ENCODE data around the gene GOLGA8S. TPM values are rescaled to one million over a fixed set of nuclear protein-coding genes. Genes with fewer than 3 reads are reported as not detected.
"Not testable (repeated sequence)": the region's sequence is repeated elsewhere in the genome, so short reads cannot be mapped to it uniquely, and the experiment has no call there.

Gene GOLGA8S, protein sequence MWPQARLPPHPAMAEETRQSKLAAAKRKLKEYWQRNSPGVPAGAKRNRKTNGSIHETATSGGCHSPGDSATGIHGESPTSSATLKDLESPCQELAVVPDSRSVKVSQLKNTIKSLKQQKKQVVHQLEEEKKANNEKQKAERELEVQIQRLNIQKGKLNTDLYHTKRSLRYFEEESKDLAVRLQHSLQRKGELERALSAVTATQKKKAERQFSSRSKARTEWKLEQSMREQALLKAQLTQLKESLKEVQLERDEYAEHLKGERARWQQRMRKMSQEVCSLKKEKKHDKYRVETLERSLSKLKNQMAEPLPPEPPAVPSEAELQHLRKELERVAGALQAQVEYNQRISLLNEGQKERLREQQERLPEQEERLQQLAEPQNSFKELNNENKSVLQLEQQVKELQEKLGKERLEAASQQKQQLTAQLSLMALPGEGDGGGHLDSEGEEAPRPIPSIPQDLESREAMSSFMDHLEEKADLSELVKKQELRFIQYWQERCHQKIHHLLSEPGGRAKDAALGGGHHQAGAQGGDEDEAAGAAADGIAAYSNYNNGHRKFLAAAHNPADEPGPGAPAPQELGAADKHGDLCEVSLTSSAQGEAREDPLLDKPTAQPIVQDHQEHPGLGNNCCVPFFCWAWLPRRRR
- total RNA-seq (2014; rRNA removed; shearing (Covaris generic)) (not detected in 2 replicates), polyA plus RNA-seq (2016; fragmentation: Nextera tagmentation; extraction: Ambion mirVana) (0.05 TPM in 1 of 2 replicates, not detected in the other)
- long read RNA-seq: 0 reads

DNA sequence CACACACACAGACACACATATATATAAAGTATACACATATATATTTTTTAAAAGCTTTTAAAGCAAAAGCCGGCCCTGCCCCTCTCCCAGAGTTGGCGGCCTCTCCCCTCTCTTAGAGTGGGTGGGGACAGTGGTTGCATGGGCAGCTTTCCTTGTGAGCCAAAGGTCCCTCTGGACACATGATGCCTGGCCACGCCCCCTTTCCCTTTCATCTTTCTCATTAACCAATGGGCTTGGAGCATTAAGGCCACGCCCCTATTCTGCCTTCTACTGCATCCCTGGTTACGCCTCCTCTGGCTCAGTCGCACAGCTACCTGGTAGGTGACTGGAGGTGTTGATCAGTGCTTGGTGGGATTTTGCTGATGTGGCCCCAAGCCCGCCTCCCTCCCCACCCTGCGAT lies at the start of gene GOLGA8S:
Gene GOLGA8S, plus strand, starts transcription at position 301 of the 400 bp plus-strand sequence. Its CDS starts 62 bp downstream, at position 363.
- H2AFZ ChIP-seq; H3K79me2 ChIP-seq (replicated peaks; ENCODE audit: insufficient read depth); H3K4me3 Mint-ChIP-seq; H3K36me3 ChIP-seq (ENCODE audit: insufficient read depth); H3K27ac ChIP-seq (ENCODE audit: low read depth); H3K9me3 Mint-ChIP-seq; H3K4me1 ChIP-seq (ENCODE audit: insufficient read depth); H4K20me1 ChIP-seq (replicated peaks; ENCODE audit: insufficient read depth); H3K4me2 ChIP-seq; H3K27me3 Mint-ChIP-seq (ENCODE audit: insufficient read depth, low read depth, poor library complexity); H3K9me2 ChIP-seq (ENCODE audit: insufficient read depth); ATAC-seq; H3K27ac Mint-ChIP-seq; DNase-seq (ENCODE audit: low spot score); H3F3A ChIP-seq (replicated peaks; ENCODE audit: low read depth); H3K4me3 ChIP-seq; H3K36me3 Mint-ChIP-seq (ENCODE audit: low read depth); H3K27me3 ChIP-seq (ENCODE audit: insufficient read depth); H3K4me1 Mint-ChIP-seq: not testable (repeated sequence)

DNA sequence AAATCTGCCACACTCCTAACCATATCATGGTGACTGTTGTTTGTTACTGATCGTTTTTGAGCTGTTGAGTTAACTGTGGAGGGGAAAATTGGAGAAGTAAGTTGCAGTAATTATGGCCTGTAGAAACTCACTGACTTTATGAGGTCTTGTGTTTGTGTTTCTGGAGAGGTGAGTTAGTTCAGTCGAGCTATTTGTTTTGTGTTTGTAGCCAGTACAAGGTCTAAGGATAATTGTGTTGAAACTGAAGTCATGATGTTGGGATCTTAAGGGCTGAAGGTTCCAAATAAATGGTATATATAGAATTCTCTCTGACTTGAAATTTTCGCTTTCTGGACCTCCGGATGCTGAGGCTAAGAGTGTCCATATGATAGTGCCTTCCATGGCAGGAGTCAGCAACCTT lies 49.7 kb upstream of the GOLGA8S start:
- not testable (repeated sequence) for ATAC-seq; H3K27ac Mint-ChIP-seq; H3K4me1 ChIP-seq (ENCODE audit: insufficient read depth); DNase-seq (ENCODE audit: low spot score); H4K20me1 ChIP-seq (replicated peaks; ENCODE audit: insufficient read depth); H3K9me3 Mint-ChIP-seq; H3F3A ChIP-seq (replicated peaks; ENCODE audit: low read depth); H3K27me3 Mint-ChIP-seq (ENCODE audit: insufficient read depth, low read depth, poor library complexity); H3K27me3 ChIP-seq (ENCODE audit: insufficient read depth); H3K27ac ChIP-seq (ENCODE audit: low read depth); H3K9me2 ChIP-seq (ENCODE audit: insufficient read depth); H2AFZ ChIP-seq
- H3K4me3 ChIP-seq: peak overlapping the region; percentile 76
- peaks cover 12% of the 10 kb centered on the region; the same call in 2 of the 3 replicates for H3K4me1 Mint-ChIP-seq
- peak overlapping the region; percentile 93 for H3K4me3 Mint-ChIP-seq
- H3K79me2 ChIP-seq (replicated peaks; ENCODE audit: insufficient read depth): peaks cover 33% of the 10 kb centered on the region
- H3K36me3 ChIP-seq (ENCODE audit: insufficient read depth): peaks cover 15% of the 10 kb centered on the region; the same call in 1 of the 2 replicates
- peaks cover 33% of the 10 kb centered on the region for H3K36me3 Mint-ChIP-seq (ENCODE audit: low read depth)
- H3K4me2 ChIP-seq: peak overlapping the region; percentile 93

DNA sequence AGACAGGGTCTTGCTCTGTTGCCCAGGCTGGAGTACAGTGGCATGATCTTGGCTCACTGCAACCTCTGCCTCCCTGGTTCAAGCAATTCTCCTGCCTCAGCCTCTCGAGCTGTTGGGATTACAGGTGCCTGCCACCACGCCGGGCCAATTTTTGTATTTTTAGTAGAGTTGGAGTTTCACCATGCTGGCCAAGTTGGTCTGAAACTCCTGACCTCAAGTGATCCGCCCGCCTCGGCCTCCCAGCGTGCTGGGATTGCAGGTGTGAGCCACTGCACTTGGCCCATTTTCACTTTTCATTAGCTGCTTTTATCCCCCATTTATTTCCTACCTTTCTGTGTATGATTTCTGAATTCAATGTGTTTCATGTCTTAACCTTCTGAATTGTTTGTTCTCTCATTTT lies 48.6 kb upstream of the GOLGA8S start:
- H3K36me3 Mint-ChIP-seq (ENCODE audit: low read depth): peaks cover 43% of the 10 kb centered on the region
- Histone ChIP-seq H3K36me3 (ENCODE audit: insufficient read depth) (peaks cover 16% of the 10 kb centered on the region; the same call in 1 of the 2 replicates), H3K79me2 (replicated peaks; ENCODE audit: insufficient read depth) (peaks cover 33% of the 10 kb centered on the region)
- not testable (repeated sequence) for H3F3A ChIP-seq (replicated peaks; ENCODE audit: low read depth); H3K4me1 ChIP-seq (ENCODE audit: insufficient read depth); DNase-seq (ENCODE audit: low spot score); H3K27me3 Mint-ChIP-seq (ENCODE audit: insufficient read depth, low read depth, poor library complexity); H3K9me3 Mint-ChIP-seq; H3K4me3 ChIP-seq; H4K20me1 ChIP-seq (replicated peaks; ENCODE audit: insufficient read depth); H2AFZ ChIP-seq; H3K27ac ChIP-seq (ENCODE audit: low read depth); H3K27me3 ChIP-seq (ENCODE audit: insufficient read depth); ATAC-seq; H3K4me2 ChIP-seq; H3K9me2 ChIP-seq (ENCODE audit: insufficient read depth); H3K27ac Mint-ChIP-seq
- peak overlapping the region; percentile 17; the same call in 2 of the 3 replicates for H3K4me3 Mint-ChIP-seq
- H3K4me1 Mint-ChIP-seq: peaks cover 12% of the 10 kb centered on the region; the same call in 2 of the 3 replicates

DNA sequence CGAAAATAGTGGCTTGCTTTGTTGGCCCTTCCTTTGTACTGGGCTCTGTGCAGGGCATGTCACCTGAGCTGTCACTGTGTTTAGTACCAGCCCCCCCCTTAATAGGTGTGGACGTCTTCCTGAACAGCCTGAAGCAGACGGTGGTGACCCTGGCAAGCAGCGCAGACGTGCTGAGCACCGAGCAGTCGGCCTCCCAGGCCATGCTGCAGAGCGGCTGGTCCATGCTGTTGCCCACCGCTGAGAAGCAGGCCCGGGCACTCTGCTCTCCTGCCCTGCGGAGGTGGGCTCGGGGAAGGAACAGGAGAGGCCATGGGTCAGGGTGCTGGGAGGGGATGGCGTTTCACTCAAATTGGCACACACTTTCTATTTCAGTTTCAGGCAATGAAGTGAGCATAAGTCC lies 43.3 kb upstream of the GOLGA8S start:
- H3K27me3 Mint-ChIP-seq (ENCODE audit: insufficient read depth, low read depth, poor library complexity); DNase-seq (ENCODE audit: low spot score); H3K4me2 ChIP-seq; H3F3A ChIP-seq (replicated peaks; ENCODE audit: low read depth); H3K9me2 ChIP-seq (ENCODE audit: insufficient read depth); ATAC-seq; H3K4me3 ChIP-seq; H3K4me3 Mint-ChIP-seq; H3K4me1 Mint-ChIP-seq; H3K9me3 Mint-ChIP-seq; H3K27ac Mint-ChIP-seq; H3K27me3 ChIP-seq (ENCODE audit: insufficient read depth); H3K4me1 ChIP-seq (ENCODE audit: insufficient read depth); H2AFZ ChIP-seq; H4K20me1 ChIP-seq (replicated peaks; ENCODE audit: insufficient read depth); H3K27ac ChIP-seq (ENCODE audit: low read depth): not testable (repeated sequence)
- H3K79me2 ChIP-seq (replicated peaks; ENCODE audit: insufficient read depth): peaks cover 10% of the 10 kb centered on the region
- peaks cover 16% of the 10 kb centered on the region; the same call in 1 of the 2 replicates for H3K36me3 ChIP-seq (ENCODE audit: insufficient read depth)
- H3K36me3 Mint-ChIP-seq (ENCODE audit: low read depth): peaks cover 44% of the 10 kb centered on the region

DNA sequence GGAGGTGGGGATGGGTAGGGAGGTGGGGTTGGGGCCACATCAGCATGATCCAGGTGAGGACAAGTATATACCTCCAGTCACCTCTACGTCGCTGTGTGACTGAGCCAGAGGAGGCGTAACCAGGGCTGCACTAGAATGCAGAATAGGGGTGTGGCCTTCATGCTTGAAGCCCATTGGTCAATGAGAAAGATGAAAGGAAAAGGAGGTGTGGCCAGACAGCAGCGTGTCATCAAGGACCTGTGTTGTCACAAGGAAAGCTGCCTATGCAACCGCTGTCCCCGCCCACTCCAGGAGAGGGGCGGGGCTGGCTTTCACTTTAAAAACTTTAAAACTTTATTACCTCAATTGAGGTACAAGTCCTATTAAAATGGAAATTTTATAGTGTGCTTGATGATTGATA lies 20.5 kb upstream of the GOLGA8S start, which contains the start of gene GOLGA6L26:
Gene GOLGA6L26, minus strand, starts transcription at position 101 of the 400 bp plus-strand sequence. Its CDS starts 61 bp downstream, at position 40.
- not testable (repeated sequence) for H3K4me2 ChIP-seq; H3K36me3 Mint-ChIP-seq (ENCODE audit: low read depth); H3K27ac ChIP-seq (ENCODE audit: low read depth); H3K36me3 ChIP-seq (ENCODE audit: insufficient read depth); H3K9me2 ChIP-seq (ENCODE audit: insufficient read depth); H4K20me1 ChIP-seq (replicated peaks; ENCODE audit: insufficient read depth); H3K9me3 Mint-ChIP-seq; H2AFZ ChIP-seq; H3K27me3 Mint-ChIP-seq (ENCODE audit: insufficient read depth, low read depth, poor library complexity); DNase-seq (ENCODE audit: low spot score); ATAC-seq; H3K79me2 ChIP-seq (replicated peaks; ENCODE audit: insufficient read depth); H3K4me1 Mint-ChIP-seq; H3K4me1 ChIP-seq (ENCODE audit: insufficient read depth); H3K27ac Mint-ChIP-seq; H3K27me3 ChIP-seq (ENCODE audit: insufficient read depth); H3K4me3 Mint-ChIP-seq; H3K4me3 ChIP-seq; H3F3A ChIP-seq (replicated peaks; ENCODE audit: low read depth)
